ENCODE data around the gene MAFG.
"Not testable (repeated sequence)": the region's sequence is repeated elsewhere in the genome, so short reads cannot be mapped to it uniquely, and the experiment has no call there.

The MAFG gene

DNA sequence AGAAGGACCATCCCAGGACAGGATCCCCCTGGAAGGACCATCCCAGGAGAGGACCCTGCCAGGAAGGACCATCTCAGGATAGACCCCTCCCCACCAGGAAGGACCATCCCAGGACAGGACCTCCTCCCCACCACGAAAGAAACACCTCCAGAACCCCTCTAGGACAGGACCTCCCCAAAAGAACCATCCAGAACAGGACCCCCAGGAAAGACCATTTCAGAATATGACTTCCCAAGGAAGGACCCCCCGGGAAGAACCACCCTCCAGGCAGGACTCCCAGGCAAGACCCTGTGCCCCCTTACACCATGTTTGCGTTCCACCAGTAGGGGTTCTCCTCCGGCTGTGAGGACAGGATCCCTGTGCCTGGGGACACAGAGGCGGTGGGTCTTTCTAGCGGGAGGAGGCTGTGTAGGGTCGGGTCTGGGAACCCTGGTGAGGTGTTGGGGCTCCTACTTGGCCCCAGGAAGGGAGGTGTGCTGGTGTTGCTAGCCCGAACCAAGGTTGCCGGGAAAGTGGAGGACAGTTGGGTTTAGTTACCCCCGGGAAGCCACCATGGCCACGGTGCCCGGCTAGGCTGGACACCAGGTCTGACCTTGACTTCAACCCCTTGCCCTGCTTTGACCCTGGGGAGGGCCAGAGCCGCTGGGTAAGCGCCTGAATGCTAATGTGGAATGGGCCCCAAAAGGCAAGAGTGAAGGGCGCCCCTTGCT, 31.3 kb upstream of the MAFG start:
- in situ Hi-C loops (cut with MboI; ENCODE audit: low sequenced_read_pairs), result no loop called here

DNA sequence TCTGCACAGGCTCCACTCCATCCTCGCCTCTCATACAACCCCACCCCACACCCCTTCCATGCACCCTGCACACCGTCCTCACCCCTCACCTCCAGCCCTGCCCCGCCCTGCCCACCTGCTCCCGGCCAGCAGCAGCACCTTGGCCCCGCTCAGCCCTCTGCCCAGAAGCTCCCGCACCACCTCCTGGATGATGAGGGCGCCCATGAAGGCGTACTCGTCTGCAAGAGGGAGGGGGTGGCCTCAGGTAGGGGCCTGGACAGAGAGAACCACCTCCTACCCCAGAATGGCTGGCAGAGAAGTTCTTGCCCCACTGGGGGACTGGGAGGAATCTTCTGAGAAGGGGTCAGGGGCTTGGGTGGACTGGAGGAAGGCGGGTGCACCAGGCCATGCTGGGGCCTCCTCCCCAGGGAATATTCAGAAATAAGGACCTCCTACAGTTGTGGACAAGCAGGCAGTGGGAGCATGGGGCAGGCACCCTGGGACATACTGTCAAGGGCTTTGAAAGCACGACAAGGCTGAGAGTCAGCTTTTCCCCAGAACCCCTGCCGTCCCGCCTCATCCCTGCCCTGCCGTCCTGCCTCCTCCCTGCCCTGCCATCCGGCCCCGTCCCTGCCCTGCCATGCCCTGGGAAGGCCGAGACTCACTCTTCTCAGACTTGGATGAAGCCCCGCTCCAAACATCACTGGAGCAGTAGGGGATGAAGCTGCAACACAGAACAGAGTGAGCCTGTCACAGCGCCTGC, 30.3 kb upstream of the MAFG start:
- in situ Hi-C loops (cut with MboI; ENCODE audit: low sequenced_read_pairs), result no loop called here

GRCh38 chr17:81956607-81957589, 29.4 kb upstream of the MAFG start:
- in situ Hi-C loops (cut with MboI; ENCODE audit: low sequenced_read_pairs), result no loop called here

DNA sequence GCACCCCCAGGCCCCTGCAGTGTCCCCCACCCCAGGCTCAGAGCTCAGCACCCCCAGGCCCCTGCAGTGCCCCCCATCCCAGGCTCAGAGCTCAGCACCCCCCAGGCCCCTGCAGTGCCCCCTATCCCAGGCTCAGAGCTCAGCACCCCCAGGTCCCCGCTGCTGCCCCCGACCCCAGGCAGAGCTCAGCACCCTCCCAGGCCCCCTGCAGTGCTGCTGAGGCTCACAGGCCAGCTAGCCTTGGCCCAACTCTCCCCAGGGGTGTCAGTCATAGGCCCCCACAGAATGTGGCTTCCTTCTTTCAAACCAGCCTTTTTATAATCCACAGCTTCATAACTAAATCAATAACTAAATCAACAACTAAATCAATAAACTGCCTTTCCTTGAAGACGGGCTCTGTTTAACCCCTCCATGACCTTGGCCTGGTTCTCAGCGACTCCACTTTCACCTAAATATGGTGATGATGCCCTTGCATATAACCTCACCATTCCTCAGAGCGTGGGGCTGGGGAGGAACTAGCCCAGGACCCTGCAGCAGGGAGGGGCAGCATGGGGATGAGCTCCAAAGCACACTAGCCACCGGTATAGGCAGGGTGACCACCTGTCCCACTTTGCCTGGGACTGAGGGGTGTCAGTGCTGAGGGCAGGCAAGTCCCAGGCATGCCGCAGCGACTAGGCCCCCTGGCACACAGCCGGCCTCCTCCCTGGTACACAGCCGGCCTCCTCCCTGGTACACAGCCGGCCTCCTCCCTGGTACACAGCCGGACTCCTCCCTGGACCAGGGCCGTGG, 28.4 kb upstream of the MAFG start:
- in situ Hi-C loops (cut with MboI; ENCODE audit: low sequenced_read_pairs), result no loop called here

DNA sequence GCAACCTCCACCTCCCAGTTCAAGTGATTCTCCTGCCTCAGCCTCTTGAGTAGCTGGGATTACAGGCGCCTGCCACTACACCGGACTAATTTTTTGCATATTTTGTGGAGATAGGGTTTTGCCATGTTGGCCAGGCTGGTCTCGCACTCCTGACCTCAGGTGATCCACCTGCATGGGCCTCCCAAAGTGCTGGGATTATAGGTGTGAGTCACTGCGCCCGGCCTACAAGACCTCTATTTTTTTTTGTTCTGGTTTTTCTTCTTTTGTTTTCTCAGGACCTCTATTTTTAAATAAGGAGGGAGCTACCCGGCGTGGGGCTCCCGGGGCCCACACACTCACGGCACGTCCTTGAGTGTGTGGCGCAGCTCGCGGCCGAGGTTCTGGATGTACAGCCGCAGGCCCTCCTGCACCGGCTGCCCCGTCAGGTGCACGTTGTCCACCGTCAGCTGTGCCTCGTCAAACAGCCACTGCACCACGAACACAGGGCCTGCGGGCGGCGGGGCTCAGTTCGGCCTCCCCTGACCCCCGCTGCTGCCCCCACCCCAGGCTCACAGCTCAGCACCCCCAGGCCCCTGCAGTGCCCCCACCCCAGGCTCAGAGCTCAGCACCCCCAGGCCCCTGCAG, 27.6 kb upstream of the MAFG start:
- in situ Hi-C loops (cut with MboI; ENCODE audit: low sequenced_read_pairs), result no loop called here

DNA sequence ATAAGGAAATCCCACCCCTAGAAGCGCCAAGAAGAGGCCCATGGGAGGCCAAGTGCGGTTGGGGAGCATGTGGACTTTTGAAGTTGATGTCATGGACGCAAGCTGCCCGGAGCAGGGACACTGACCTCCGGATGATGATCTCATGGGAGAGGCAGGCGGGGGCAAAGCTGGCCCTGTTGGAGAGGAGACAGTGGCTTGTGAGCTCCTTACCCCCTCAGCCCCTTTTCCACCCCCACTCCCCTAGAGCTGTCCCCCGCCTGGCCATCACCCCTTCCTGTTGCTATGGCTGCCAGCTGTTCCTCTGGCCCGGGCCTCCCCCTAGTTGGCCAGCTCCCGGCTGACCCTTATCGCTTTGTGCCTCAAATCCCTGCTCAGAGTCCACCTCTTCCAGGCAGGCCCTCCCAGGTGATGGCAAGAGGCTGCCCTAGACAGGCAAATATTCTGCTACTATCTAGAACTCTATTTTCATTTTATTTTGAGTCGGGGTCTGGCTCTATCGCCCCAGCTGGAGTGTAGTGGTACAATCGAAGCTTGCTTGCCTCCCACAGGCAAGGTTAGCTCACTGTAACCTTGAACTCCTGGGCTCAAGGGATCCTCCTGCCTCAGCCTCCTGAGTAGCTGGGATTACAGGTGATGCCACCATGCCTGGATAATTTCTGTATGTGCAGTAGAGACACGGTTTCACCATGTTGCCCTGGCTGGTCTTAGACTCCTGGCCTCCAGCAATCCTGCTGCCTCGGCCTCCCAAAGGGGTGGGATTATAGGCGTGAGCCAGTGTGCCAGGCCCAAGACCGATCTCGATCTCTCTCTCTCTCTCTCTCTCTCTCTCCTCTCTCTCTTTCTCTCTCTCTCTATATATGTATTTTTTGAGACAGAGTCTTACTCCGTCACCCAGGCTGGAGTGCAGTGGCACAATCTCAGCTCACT, 26.9 kb upstream of the MAFG start:
- in situ Hi-C loops (cut with MboI; ENCODE audit: low sequenced_read_pairs), result no loop called here

GRCh38 chr17:81953443-81953842, 25.9 kb upstream of the MAFG start:
- in situ Hi-C loops (cut with MboI; ENCODE audit: low sequenced_read_pairs), result not testable (repeated sequence)

DNA sequence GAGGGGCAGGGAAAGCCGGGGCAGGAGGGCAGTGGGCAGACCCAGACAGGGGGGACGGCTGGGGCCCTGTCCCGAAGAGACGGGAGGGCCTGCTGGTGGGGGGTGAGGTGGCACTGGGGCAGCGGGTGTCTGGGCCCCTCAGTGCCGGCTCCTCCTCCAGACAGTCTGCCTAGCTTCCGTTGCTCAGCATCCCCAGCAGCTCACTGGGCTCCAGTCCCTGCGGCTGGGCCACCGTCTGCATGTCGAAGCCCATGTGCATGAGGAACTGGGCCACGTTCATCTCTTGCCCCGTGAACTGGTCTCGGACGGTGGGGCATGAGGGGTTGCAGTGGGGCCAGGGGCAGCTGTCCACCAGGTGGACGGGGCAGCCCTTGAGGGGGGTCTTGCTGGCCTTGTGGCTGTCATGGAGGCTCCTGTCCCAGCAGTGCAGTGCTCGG, 25.3 kb upstream of the MAFG start:
- in situ Hi-C loops (cut with MboI; ENCODE audit: low sequenced_read_pairs), result no loop called here

GRCh38 chr17:81951785-81952684, 24.5 kb upstream of the MAFG start:
- in situ Hi-C loops (cut with MboI; ENCODE audit: low sequenced_read_pairs), result no loop called here

DNA sequence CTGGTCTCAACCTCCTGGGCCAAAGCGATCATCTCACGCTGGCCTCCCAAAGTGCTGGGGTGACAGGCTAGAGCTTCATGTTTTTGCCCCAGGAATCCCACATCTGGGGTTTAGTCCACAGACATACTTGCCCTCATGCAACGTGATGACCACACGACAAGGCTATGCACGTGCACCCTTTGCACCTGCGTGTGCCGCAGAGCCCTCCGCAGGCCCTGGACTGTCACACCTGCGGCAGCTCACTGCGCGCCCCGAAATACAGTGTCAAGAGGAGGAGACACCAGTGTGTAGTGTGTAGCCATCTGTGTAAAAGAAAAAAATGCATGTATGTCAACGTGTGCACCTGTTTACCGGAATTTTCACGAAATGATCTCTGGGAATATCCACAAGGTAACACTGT, 23.0 kb upstream of the MAFG start:
- in situ Hi-C loops (cut with MboI; ENCODE audit: low sequenced_read_pairs), result no loop called here

- in situ Hi-C loops (cut with MboI; ENCODE audit: low sequenced_read_pairs), result no loop called here
These were observed 21.3 kb upstream of the MAFG start for GRCh38 chr17:81948635-81949378.

DNA sequence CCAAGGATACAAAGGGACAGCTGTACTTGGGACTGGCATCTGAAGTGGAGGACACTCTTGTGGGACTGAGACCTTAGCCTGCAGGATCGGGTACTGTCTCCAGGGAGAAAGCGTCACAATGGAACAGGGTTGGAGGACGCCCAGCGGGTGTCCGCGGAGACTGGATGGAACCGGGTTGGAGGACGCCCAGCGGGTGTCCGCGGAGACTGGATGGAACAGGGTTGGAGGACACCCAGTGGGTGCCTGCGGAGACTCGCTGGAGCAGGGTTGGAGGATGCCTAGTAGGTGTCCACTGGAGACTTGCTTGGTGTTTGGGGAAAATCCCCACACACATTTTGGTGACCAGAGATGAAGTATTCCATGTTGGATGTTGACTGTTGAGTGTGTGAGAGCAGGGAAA, 19.7 kb upstream of the MAFG start, which contains the start of gene MYADML2:
MYADML2 (minus strand) TSS at position 45 of the 400 bp plus-strand sequence. CDS start 5,492 bp downstream, outside the sequence.
- in situ Hi-C loops (cut with MboI; ENCODE audit: low sequenced_read_pairs), result no loop called here

- in situ Hi-C loops (cut with MboI; ENCODE audit: low sequenced_read_pairs), result no loop called here
These were observed 17.3 kb upstream of the MAFG start for GRCh38 chr17:81944858-81945257.

DNA sequence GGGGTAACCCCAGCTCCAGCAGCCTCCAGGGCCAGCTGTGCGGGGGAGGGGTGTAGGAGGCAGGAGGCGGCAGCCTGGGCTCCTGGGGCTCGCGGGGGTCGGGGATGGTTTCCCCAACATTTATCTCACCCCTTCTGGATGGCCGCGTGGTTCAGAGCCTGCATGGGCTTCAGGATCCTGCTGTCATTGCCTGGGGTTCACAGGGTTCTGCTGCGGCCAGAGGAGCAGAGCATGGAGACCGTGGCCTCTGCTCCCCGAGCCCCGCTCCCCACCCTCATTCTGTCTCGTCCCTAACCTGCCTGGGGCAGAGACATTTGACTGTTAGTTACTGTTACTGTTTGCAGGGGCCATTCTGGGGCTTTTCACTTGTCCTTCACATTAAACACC, 14.6 kb upstream of the MAFG start:
- in situ Hi-C loops (cut with MboI; ENCODE audit: low sequenced_read_pairs), result no loop called here

DNA sequence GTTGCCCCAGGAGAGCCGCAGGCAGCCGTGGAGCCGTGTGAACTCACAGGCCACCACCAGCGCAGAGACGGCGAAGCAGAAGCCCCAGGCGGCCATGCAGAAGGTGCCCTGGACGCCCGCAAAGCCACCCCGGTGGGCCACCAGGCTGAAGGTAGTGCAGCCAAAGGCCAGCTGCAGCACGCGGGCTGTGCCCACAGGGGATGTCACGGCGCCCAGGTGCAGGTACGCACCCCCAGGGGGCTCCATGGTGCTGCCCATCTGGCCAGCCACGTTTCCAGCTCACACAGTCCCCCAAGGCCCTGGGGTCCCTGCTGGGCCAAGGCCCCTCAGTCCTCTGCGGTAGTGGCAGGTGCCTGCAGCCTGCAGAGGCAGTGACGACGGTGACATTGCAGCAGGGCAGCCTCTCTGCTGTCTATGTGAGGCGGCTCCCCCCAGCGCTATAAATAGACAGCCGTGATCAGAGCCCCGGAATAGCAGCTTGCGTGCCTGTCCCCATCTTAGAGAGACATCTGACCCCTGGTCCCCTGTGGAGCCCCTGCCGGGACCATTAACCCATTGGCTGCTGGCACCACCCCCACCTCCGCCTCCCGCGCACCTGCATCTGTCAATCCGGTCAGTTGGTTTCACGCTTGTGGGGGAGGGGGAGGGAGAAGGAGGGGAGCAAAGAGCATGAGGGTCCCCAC, 14.1 kb upstream of the MAFG start:
- in situ Hi-C loops (cut with MboI; ENCODE audit: low sequenced_read_pairs), result no loop called here

Data from HL-60/S4 treated with retinoic acid at 250 ng/mL for 4 days and 3 days (cell line).